K562 (cell line): ENCODE data around the gene BMP2K.

Experiments
- ATF6 ChIP-seq: sonication (generic); formaldehyde crosslinking; IDR thresholded peaks from 2 replicates; pipeline ENCODE4 v1.4.0; 2020; ENCODE audit warnings: mild to moderate bottlenecking, missing genetic modification reagents
- CTCF ChIP-seq, 3 experiments: IDR thresholded peaks in 2 of 3; conservative IDR thresholded peaks in 1 of 3; 2 replicates each; pipeline ENCODE4 v1.5.1; 2011 to 2012; ENCODE audit warnings: low read length in 3 of 3, mild to moderate bottlenecking in 3 of 3, control low read depth in 2 of 3, improper control_type of control experiment in 1 of 3, inconsistent platforms in 1 of 3, low read depth in 1 of 3, mixed read lengths in 1 of 3, moderate library complexity in 1 of 3; ENCODE audit not compliant: insufficient read depth in 2 of 3
- E2F4 ChIP-seq: sonication (generic); formaldehyde crosslinking; IDR thresholded peaks from 2 replicates; pipeline ENCODE4 v1.8.0; 2022; ENCODE audit warnings: mild to moderate bottlenecking, low read depth, missing genetic modification reagents
- EZH2 ChIP-seq: IDR thresholded peaks from 2 replicates; pipeline ENCODE4 v1.6.1; 2012; ENCODE audit warnings: low read depth, mild to moderate bottlenecking, inconsistent platforms, low read length, borderline replicate concordance
- FOXP4 ChIP-seq: sonication (generic); formaldehyde crosslinking; IDR thresholded peaks from 2 replicates; pipeline ENCODE4 v1.8.0; 2022; ENCODE audit warnings: mild to moderate bottlenecking, missing genetic modification reagents, borderline replicate concordance
- GABPA ChIP-seq: fragments of 200-800 bp; sonication (Bioruptor generic); conservative IDR thresholded peaks from 2 replicates; pipeline ENCODE4 v1.6.1; 2016; ENCODE audit warnings: low read depth, missing genetic modification characterization, missing compliant biosample characterization
- KAT7 ChIP-seq: sonication (generic); formaldehyde crosslinking; IDR thresholded peaks from 2 replicates; pipeline ENCODE4 v1.8.0; 2022; ENCODE audit warnings: missing genetic modification reagents, mild to moderate bottlenecking, borderline replicate concordance
- ZNF146 ChIP-seq: IDR thresholded peaks from one replicate; pipeline ENCODE4 v1.6.1; 2018; ENCODE audit warnings: missing compliant biosample characterization; ENCODE audit not compliant: unreplicated experiment
- TF ChIP-seq, protein P1 (sequence below), 2 experiments: fragments of 450-650 bp in 1 of 2; sonication (generic) in 1 of 2; formaldehyde crosslinking in 1 of 2; IDR thresholded peaks in 1 of 2; conservative IDR thresholded peaks in 1 of 2; 2 replicates each; pipeline versions ENCODE4 v1.6.1 to v1.8.1; 2016 to 2023; ENCODE audit warnings: mild to moderate bottlenecking in 2 of 2, moderate library complexity in 2 of 2, inconsistent platforms in 1 of 2, missing genetic modification reagents in 1 of 2
- TF ChIP-seq, protein P2 (sequence below): fragments of 250-450 bp; sonication (Bioruptor Pico); IDR thresholded peaks from 2 replicates; pipeline ENCODE4 v1.5.1; 2021; ENCODE audit warnings: mild to moderate bottlenecking
- TF ChIP-seq, protein P3 (sequence below): IDR thresholded peaks from 2 replicates; pipeline ENCODE4 v1.6.1; 2016; ENCODE audit warnings: missing genetic modification characterization, missing compliant biosample characterization

- TF ChIP-seq KAT7 (no peak), GABPA (no peak), FOXP4 (CRISPR knock-in tag) (no peak), ZNF146 (CRISPR knock-in tag) (no peak), ATF6 (CRISPR knock-in tag) (no peak), E2F4 (CRISPR knock-in tag) (no peak), EZH2 (no peak), CTCF (IDR thresholded peaks at IDR 0.05 in 2 of 3, conservative IDR thresholded peaks at IDR 0.05 in 1 of 3; ENCODE audit: insufficient read depth in 2 of 3, low read depth in 1 of 3, low read length in 3 of 3) (no peak)
- TF ChIP-seq, protein P1, sequence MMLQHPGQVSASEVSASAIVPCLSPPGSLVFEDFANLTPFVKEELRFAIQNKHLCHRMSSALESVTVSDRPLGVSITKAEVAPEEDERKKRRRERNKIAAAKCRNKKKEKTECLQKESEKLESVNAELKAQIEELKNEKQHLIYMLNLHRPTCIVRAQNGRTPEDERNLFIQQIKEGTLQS (IDR thresholded peaks at IDR 0.05): no peak
- TF ChIP-seq, protein P1 (CRISPR knock-in tag; conservative IDR thresholded peaks at IDR 0.05): no peak
- TF ChIP-seq, protein P2, sequence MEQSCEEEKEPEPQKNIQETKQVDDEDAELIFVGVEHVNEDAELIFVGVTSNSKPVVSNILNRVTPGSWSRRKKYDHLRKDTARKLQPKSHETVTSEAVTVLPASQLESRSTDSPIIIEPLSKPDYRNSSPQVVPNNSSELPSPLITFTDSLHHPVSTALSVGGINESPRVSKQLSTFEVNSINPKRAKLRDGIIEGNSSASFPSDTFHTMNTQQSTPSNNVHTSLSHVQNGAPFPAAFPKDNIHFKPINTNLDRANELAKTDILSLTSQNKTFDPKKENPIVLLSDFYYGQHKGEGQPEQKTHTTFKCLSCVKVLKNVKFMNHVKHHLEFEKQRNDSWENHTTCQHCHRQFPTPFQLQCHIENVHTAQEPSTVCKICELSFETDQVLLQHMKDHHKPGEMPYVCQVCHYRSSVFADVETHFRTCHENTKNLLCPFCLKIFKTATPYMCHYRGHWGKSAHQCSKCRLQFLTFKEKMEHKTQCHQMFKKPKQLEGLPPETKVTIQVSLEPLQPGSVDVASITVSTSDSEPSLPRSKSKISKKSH (CRISPR knock-in tag): no peak
- TF ChIP-seq, protein P3, sequence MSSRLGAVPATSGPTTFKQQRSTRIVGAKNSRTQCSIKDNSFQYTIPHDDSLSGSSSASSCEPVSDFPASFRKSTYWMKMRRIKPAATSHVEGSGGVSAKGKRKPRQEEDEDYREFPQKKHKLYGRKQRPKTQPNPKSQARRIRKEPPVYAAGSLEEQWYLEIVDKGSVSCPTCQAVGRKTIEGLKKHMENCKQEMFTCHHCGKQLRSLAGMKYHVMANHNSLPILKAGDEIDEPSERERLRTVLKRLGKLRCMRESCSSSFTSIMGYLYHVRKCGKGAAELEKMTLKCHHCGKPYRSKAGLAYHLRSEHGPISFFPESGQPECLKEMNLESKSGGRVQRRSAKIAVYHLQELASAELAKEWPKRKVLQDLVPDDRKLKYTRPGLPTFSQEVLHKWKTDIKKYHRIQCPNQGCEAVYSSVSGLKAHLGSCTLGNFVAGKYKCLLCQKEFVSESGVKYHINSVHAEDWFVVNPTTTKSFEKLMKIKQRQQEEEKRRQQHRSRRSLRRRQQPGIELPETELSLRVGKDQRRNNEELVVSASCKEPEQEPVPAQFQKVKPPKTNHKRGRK (tag): no peak
Measured at GRCh38 chr4:78827191-78827590, 51.0 kb downstream of the BMP2K start.
